ENCODE data around the gene KCNMA1.

Gene KCNMA1

DNA sequence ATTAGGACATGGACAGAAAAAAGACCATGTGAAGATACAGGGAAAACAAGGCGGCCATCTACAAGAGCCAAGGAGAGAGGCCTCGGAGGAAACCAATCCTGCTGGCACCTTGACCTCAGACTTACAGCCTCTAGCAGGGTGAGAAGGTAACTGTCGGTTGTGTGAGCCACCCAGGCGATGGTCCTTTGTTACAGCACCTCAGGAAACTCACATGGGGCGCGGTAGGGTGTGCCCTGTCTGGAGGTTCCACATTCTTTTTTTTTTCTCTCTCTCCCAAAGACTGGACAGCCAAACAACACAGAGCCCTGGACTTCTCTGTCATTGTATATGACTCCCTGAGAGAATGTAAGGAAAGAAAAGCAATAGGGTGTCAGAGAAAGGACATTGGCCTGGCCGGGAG is 163.2 kb downstream of the KCNMA1 start:
- no peak overlapping the region for H3K4me3 ChIP-seq (ENCODE audit: low read depth in 1 of 2, low read length in 1 of 2)
- TF ChIP-seq, protein P1, sequence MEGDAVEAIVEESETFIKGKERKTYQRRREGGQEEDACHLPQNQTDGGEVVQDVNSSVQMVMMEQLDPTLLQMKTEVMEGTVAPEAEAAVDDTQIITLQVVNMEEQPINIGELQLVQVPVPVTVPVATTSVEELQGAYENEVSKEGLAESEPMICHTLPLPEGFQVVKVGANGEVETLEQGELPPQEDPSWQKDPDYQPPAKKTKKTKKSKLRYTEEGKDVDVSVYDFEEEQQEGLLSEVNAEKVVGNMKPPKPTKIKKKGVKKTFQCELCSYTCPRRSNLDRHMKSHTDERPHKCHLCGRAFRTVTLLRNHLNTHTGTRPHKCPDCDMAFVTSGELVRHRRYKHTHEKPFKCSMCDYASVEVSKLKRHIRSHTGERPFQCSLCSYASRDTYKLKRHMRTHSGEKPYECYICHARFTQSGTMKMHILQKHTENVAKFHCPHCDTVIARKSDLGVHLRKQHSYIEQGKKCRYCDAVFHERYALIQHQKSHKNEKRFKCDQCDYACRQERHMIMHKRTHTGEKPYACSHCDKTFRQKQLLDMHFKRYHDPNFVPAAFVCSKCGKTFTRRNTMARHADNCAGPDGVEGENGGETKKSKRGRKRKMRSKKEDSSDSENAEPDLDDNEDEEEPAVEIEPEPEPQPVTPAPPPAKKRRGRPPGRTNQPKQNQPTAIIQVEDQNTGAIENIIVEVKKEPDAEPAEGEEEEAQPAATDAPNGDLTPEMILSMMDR (IDR thresholded peaks at IDR 0.05), result no peak
- no peaks in the 10 kb centered on the region for H3K9me3 ChIP-seq
- no peaks in the 10 kb centered on the region for H3K36me3 ChIP-seq
- H3K4me1 ChIP-seq (ENCODE audit: control insufficient read depth in 1 of 2, insufficient read depth in 1 of 2, low read depth in 1 of 2, low read length in 1 of 2), result no peaks in the 10 kb centered on the region
- no peak overlapping the region for H3K27ac ChIP-seq
- H3K27me3 ChIP-seq, result peaks cover 44% of the 10 kb centered on the region

- Histone ChIP-seq H3K27me3 (peaks cover 24% of the 10 kb centered on the region), H3K36me3 (no peaks in the 10 kb centered on the region), H3K4me1 (ENCODE audit: control insufficient read depth in 1 of 2, insufficient read depth in 1 of 2, low read depth in 1 of 2, low read length in 1 of 2) (no peaks in the 10 kb centered on the region), H3K9me3 (no peaks in the 10 kb centered on the region), H3K4me3 (ENCODE audit: low read depth in 1 of 2, low read length in 1 of 2) (no peak overlapping the region), H3K27ac (no peak overlapping the region)
- TF ChIP-seq, protein P1 (IDR thresholded peaks at IDR 0.05), result no peak
These were observed 165.5 kb downstream of the KCNMA1 start for GRCh38 chr10:77472146-77472545.

DNA sequence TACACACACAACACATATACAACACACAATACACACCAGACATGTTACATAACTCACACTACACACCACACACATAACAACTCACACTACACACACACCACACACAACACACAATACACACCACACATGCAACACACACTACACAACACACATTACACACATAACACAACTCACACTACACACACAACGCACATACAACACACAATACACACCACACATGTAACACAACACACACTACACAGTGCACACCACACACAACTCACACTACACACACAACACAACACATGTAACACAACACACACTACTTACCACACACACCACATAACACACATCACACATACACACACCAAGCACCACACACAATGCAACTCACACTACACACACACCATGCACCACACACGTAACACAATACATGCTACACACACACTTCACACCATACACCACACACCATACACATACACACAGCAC is 166.5 kb downstream of the KCNMA1 start:
- Histone ChIP-seq H3K36me3 (no peaks in the 10 kb centered on the region), H3K4me1 (ENCODE audit: control insufficient read depth in 1 of 2, insufficient read depth in 1 of 2, low read depth in 1 of 2, low read length in 1 of 2) (no peaks in the 10 kb centered on the region), H3K27me3 (peaks cover 14% of the 10 kb centered on the region), H3K9me3 (no peaks in the 10 kb centered on the region), H3K27ac (no peak overlapping the region), H3K4me3 (ENCODE audit: low read depth in 1 of 2, low read length in 1 of 2) (no peak overlapping the region)
- TF ChIP-seq, protein P1 (IDR thresholded peaks at IDR 0.05), result no peak

- Histone ChIP-seq H3K27ac (no peak overlapping the region), H3K4me1 (ENCODE audit: control insufficient read depth in 1 of 2, insufficient read depth in 1 of 2, low read depth in 1 of 2, low read length in 1 of 2) (no peaks in the 10 kb centered on the region), H3K27me3 (peaks cover 4% of the 10 kb centered on the region), H3K36me3 (no peaks in the 10 kb centered on the region), H3K9me3 (no peaks in the 10 kb centered on the region), H3K4me3 (ENCODE audit: low read depth in 1 of 2, low read length in 1 of 2) (no peak overlapping the region)
- TF ChIP-seq, protein P1 (IDR thresholded peaks at IDR 0.05), result no peak
These were observed 170.1 kb downstream of the KCNMA1 start for GRCh38 chr10:77467422-77467963.

- Histone ChIP-seq H3K4me1 (ENCODE audit: control insufficient read depth in 1 of 2, insufficient read depth in 1 of 2, low read depth in 1 of 2, low read length in 1 of 2) (no peaks in the 10 kb centered on the region), H3K9me3 (no peaks in the 10 kb centered on the region), H3K27ac (no peak overlapping the region), H3K36me3 (no peaks in the 10 kb centered on the region), H3K4me3 (ENCODE audit: low read depth in 1 of 2, low read length in 1 of 2) (no peak overlapping the region), H3K27me3 (peaks cover 10% of the 10 kb centered on the region)
- TF ChIP-seq, protein P1 (IDR thresholded peaks at IDR 0.05), result no peak
These were observed 173.5 kb downstream of the KCNMA1 start for GRCh38 chr10:77463967-77464745.
